Measurements from ENCODE around the gene CSNK1G1.

DNA sequence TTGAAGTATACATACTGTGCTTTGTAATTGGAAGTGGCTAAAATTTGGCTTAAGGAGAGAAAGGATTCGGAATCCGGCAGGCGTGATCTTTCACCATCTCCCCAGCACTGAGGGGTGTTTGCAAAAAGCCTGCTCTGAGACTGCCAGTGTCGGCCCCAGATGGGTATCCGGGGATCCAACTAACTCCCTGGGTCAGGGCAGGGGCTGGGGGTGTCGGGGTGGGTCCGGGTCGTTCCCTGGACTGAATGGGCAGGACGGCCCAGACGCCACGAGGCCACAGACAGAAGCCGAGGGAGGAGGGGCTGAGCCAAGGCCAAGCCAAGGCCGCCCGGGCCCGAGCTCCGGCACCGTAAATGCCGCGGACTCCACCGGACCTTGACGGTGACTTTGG is 193.5 kb downstream of the CSNK1G1 start:
- TF ChIP-seq GATA2 (IDR thresholded peaks at IDR 0.05; ENCODE audit: low read depth, low read length), result no peak
- TF ChIP-seq GATA3 (IDR thresholded peaks at IDR 0.05; ENCODE audit: low read depth, low read length), result no peak

Measured in SH-SY5Y (cell line).